Fibroblast of mammary gland (primary cell): Measurements from ENCODE around the gene DOP1B.
A peak's percentile ranks its signal among the peaks of the same experiment; 100 is the strongest.
"Not testable (repeated sequence)": the region's sequence is repeated elsewhere in the genome, so short reads cannot be mapped to it uniquely, and the experiment has no call there.

Source experiments
- DNase-seq: peaks from one replicate; pipeline ENCODE4 v3.0.0-alpha.2; 2010; ENCODE audit warnings: low read depth
- H3K4me3 ChIP-seq: 2 replicates; pipeline ENCODE4 v1.5.1; 2011; ENCODE audit warnings: low read depth, mild to moderate bottlenecking, low read length, moderate library complexity; ENCODE audit not compliant: control insufficient read depth
- CTCF ChIP-seq: conservative IDR thresholded peaks from 2 replicates; pipeline ENCODE4 v1.5.1; 2011; ENCODE audit warnings: low read depth, low read length, inconsistent platforms; ENCODE audit not compliant: control insufficient read depth, insufficient read depth

DOP1B gene

GRCh38 chr21:36127250-36127904, 29.2 kb upstream of the DOP1B start:
- no peak for DNase-seq
- TF ChIP-seq CTCF, result no peak
- H3K4me3 ChIP-seq, result no peak overlapping the region

- no peak for DNase-seq
- TF ChIP-seq CTCF, result no peak
- no peak overlapping the region for H3K4me3 ChIP-seq
These were observed 28.6 kb upstream of the DOP1B start for GRCh38 chr21:36127977-36128376.

DNA sequence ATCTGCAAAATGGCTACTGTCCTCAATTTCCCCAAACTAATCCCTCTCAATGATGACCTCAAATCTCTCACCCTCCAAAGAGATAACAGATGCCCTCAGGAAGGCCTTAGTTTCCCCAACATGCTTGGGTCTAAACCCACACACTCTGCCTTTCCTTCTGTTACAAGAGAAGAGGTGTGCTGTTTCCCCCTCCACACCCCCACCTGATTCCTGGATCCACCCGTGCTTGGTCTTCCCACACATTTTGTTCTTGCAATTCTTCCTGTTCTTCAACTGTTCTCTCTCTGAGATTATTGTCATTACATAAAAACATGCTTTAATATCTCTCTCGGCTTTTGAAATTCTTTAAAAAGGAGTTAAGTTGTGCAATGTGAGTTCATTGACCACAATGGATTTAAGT, 27.4 kb upstream of the DOP1B start:
- H3K4me3 ChIP-seq, result no peak overlapping the region
- no peak for TF ChIP-seq CTCF
- DNase-seq, result no peak

GRCh38 chr21:36130414-36130762, 26.2 kb upstream of the DOP1B start:
- H3K4me3 ChIP-seq, result peak overlapping the region; percentile 23
- not testable (repeated sequence) for DNase-seq

DNA sequence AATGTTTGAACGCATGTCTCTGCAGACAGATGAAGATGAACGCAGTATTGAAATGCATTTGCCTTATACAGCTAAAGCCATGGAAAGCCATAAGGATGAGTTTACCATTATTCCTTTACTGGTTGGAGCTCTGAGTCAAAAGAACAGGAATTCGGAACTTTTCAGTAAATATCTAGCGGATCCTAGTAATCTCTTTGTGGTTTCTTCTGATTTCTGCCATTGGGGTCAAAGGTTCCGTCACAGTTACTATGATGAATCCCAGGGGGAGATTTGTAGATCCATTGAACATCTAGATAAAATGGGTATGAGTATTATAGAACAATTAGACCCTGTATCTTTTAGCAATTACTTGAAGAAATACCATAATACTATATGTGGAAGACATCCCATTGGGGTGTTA, 25.8 kb upstream of the DOP1B start:
- H3K4me3 ChIP-seq, DNase-seq: not testable (repeated sequence)

DNA sequence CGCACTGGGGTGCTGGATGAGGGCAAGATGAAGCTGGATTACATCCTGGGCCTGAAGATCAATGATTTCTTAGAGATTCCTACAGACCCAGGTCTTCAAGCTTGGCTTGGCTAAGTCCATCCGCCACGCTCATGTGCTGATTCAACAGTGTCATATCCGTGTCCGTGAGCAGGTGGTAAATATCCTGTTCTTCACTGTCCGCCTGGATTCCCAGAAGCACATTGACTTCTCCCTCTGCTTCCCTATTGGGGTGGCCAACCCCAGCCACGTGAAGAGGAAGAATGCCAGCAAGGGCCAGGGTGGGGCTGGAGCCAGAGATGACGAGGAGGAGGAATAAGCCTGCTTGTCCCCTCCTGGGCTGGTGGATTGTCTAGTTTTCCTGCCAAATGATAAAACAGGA, 23.9 kb upstream of the DOP1B start:
- no peak for TF ChIP-seq CTCF
- no peak for DNase-seq
- H3K4me3 ChIP-seq, result no peak overlapping the region

GRCh38 chr21:36134803-36135390, 21.7 kb upstream of the DOP1B start, which contains the start of gene CBR3:
TSS of gene CBR3 (plus strand) at chr21:36135079. CDS start at chr21:36135193, 114 bp downstream.
- no peak for TF ChIP-seq CTCF
- DNase-seq, result peak; percentile 37
- H3K4me3 ChIP-seq, result peak within 1 kb of the TSS; percentile 50
